ENCODE results near the gene LYPD1.

The LYPD1 gene

GRCh38 chr2:132608311-132608710 lies 61.7 kb downstream of the LYPD1 start:
- Histone ChIP-seq H2AFZ (ENCODE audit: low read depth, low read length) (no peak overlapping the region), H3K4me1 (ENCODE audit: control insufficient read depth, insufficient read depth, low read depth, low read length) (no peaks in the 10 kb centered on the region), H3K9me3 (ENCODE audit: control insufficient read depth, low read length) (no peaks in the 10 kb centered on the region), H3K23ac (ENCODE audit: low read length in 2 of 2) (no peak overlapping the region), H2BK15ac (ENCODE audit: low read depth, poor library complexity, severe bottlenecking) (no peak overlapping the region), H2BK120ac (ENCODE audit: low read depth, low read length) (no peak overlapping the region), H2AK5ac (ENCODE audit: low read length, severe bottlenecking) (no peak overlapping the region), H2BK5ac (ENCODE audit: low read depth, low read length, poor library complexity, severe bottlenecking) (no peak overlapping the region), H4K8ac (ENCODE audit: low read length) (no peak overlapping the region), H3K9ac (ENCODE audit: low read length) (no peak overlapping the region), H3K14ac (ENCODE audit: low read length in 2 of 2) (no peak overlapping the region), H3K36me3 (ENCODE audit: control insufficient read depth in 1 of 2, insufficient read depth in 2 of 2, low read depth in 1 of 2, low read length in 2 of 2) (no peaks in the 10 kb centered on the region), H2BK12ac (ENCODE audit: low read length in 2 of 2) (no peak overlapping the region), H3K79me1 (replicated peaks; ENCODE audit: low read length, poor library complexity, severe bottlenecking) (peaks cover 4% of the 10 kb centered on the region), H4K91ac (ENCODE audit: low read length) (no peak overlapping the region), H3K27me3 (ENCODE audit: control insufficient read depth in 1 of 2, insufficient read depth in 1 of 2, low read length in 2 of 2) (no peaks in the 10 kb centered on the region), H3K4me2 (ENCODE audit: low read length, poor library complexity, severe bottlenecking) (no peak overlapping the region), H3K4me3 (ENCODE audit: insufficient read depth in 1 of 2, low read depth in 1 of 2, low read length in 2 of 2) (no peak overlapping the region), H3K27ac (ENCODE audit: low read length, poor library complexity, severe bottlenecking) (no peak overlapping the region), H3K4ac (ENCODE audit: low read depth in 1 of 2, low read length in 2 of 2) (no peak overlapping the region), H3K18ac (ENCODE audit: low read depth in 1 of 2, low read length in 2 of 2) (no peak overlapping the region)
- WGBS, result 88% methylated on average over 6 of the region's 6 CpGs
- no peak for DNase-seq

DNA sequence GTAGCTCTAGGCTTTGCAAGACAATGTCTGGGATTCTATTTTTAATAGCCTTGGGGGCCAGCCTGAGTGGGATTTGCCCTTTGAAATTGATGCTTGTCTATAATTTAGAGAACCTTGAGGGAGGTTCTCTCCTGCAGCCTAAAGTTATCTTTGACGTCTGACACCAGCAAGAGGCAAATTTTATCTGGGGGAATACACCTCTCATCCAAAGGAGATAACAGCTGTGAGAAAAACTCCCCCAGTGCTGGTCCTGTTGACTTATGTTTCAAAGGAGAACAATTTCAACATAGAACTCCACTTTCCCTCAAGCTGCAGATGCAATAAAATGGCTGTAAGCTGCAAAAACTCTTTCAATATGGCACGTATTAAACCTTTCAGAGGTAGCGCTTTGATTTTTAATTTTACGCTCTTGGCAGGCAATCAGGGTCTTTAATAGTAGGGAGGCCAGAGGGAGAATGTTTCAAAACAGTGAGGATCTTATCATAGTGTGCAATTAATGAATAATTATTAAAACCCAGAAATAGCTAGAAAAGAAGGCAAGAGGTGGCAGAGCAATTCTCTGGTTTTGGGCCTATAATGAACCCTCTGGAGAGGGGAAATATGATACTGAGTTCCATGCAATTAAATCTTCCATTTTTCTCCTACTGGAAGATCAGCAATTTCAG lies 62.4 kb downstream of the LYPD1 start:
- H3K27ac ChIP-seq (ENCODE audit: low read length, poor library complexity, severe bottlenecking), result no peak overlapping the region
- no peak overlapping the region for H2BK120ac ChIP-seq (ENCODE audit: low read depth, low read length)
- H3K27me3 ChIP-seq (ENCODE audit: control insufficient read depth in 1 of 2, insufficient read depth in 1 of 2, low read length in 2 of 2), result no peaks in the 10 kb centered on the region
- no peak for DNase-seq
- no peak overlapping the region for H3K4me3 ChIP-seq (ENCODE audit: insufficient read depth in 1 of 2, low read depth in 1 of 2, low read length in 2 of 2)
- H3K14ac ChIP-seq (ENCODE audit: low read length in 2 of 2), result no peak overlapping the region
- H3K9ac ChIP-seq (ENCODE audit: low read length), result no peak overlapping the region
- no peak overlapping the region for H3K4me2 ChIP-seq (ENCODE audit: low read length, poor library complexity, severe bottlenecking)
- no peaks in the 10 kb centered on the region for H3K9me3 ChIP-seq (ENCODE audit: control insufficient read depth, low read length)
- H3K36me3 ChIP-seq (ENCODE audit: control insufficient read depth in 1 of 2, insufficient read depth in 2 of 2, low read depth in 1 of 2, low read length in 2 of 2), result no peaks in the 10 kb centered on the region
- no peaks in the 10 kb centered on the region for H3K4me1 ChIP-seq (ENCODE audit: control insufficient read depth, insufficient read depth, low read depth, low read length)
- peaks cover 4% of the 10 kb centered on the region for H3K79me1 ChIP-seq (replicated peaks; ENCODE audit: low read length, poor library complexity, severe bottlenecking)
- WGBS, result 85% methylated on average over 4 of the region's 4 CpGs
- H2BK5ac ChIP-seq (ENCODE audit: low read depth, low read length, poor library complexity, severe bottlenecking), result no peak overlapping the region
- H2AFZ ChIP-seq (ENCODE audit: low read depth, low read length), result no peak overlapping the region
- no peak overlapping the region for H4K91ac ChIP-seq (ENCODE audit: low read length)
- no peak overlapping the region for H3K18ac ChIP-seq (ENCODE audit: low read depth in 1 of 2, low read length in 2 of 2)
- H4K8ac ChIP-seq (ENCODE audit: low read length), result no peak overlapping the region
- H2AK5ac ChIP-seq (ENCODE audit: low read length, severe bottlenecking), result no peak overlapping the region
- H2BK15ac ChIP-seq (ENCODE audit: low read depth, poor library complexity, severe bottlenecking), result no peak overlapping the region
- H3K4ac ChIP-seq (ENCODE audit: low read depth in 1 of 2, low read length in 2 of 2), result no peak overlapping the region
- no peak overlapping the region for H2BK12ac ChIP-seq (ENCODE audit: low read length in 2 of 2)
- H3K23ac ChIP-seq (ENCODE audit: low read length in 2 of 2), result no peak overlapping the region

DNA sequence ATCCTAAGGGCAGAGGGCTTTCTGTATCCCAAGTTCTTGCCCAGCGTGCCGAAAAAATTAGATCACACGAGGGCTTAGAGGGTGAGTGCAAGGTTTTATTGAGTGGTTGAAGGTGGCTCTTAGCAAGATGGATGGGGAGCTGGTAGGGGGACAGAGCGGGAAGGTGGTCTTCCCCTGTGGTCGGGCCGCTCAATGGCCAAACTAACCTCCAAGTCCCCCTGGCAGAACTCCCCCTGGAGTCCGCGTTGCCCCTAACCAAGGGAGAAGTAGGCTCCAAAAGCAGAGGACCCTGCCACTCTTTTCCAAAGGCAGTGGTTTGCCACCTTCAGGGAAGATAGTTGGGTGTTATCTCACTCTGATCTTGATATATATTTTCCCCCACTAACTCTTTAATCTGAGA lies 63.4 kb downstream of the LYPD1 start:
- Histone ChIP-seq H3K27me3 (ENCODE audit: control insufficient read depth in 1 of 2, insufficient read depth in 1 of 2, low read length in 2 of 2) (no peaks in the 10 kb centered on the region), H2BK120ac (ENCODE audit: low read depth, low read length) (no peak overlapping the region), H4K91ac (ENCODE audit: low read length) (no peak overlapping the region), H3K18ac (ENCODE audit: low read depth in 1 of 2, low read length in 2 of 2) (no peak overlapping the region), H3K9ac (ENCODE audit: low read length) (no peak overlapping the region), H2AFZ (ENCODE audit: low read depth, low read length) (no peak overlapping the region), H3K23ac (ENCODE audit: low read length in 2 of 2) (no peak overlapping the region), H3K9me3 (ENCODE audit: control insufficient read depth, low read length) (no peaks in the 10 kb centered on the region), H3K4me3 (ENCODE audit: insufficient read depth in 1 of 2, low read depth in 1 of 2, low read length in 2 of 2) (no peak overlapping the region), H3K79me1 (replicated peaks; ENCODE audit: low read length, poor library complexity, severe bottlenecking) (peaks cover 4% of the 10 kb centered on the region), H2BK5ac (ENCODE audit: low read depth, low read length, poor library complexity, severe bottlenecking) (no peak overlapping the region), H2BK12ac (ENCODE audit: low read length in 2 of 2) (no peak overlapping the region), H2AK5ac (ENCODE audit: low read length, severe bottlenecking) (no peak overlapping the region), H3K14ac (ENCODE audit: low read length in 2 of 2) (no peak overlapping the region), H3K4ac (ENCODE audit: low read depth in 1 of 2, low read length in 2 of 2) (no peak overlapping the region), H2BK15ac (ENCODE audit: low read depth, poor library complexity, severe bottlenecking) (no peak overlapping the region), H3K36me3 (ENCODE audit: control insufficient read depth in 1 of 2, insufficient read depth in 2 of 2, low read depth in 1 of 2, low read length in 2 of 2) (no peaks in the 10 kb centered on the region), H3K27ac (ENCODE audit: low read length, poor library complexity, severe bottlenecking) (no peak overlapping the region), H3K4me1 (ENCODE audit: control insufficient read depth, insufficient read depth, low read depth, low read length) (no peaks in the 10 kb centered on the region), H4K8ac (ENCODE audit: low read length) (no peak overlapping the region), H3K4me2 (ENCODE audit: low read length, poor library complexity, severe bottlenecking) (no peak overlapping the region)
- 94% methylated on average over 6 of the region's 8 CpGs for WGBS
- no peak for DNase-seq

DNA sequence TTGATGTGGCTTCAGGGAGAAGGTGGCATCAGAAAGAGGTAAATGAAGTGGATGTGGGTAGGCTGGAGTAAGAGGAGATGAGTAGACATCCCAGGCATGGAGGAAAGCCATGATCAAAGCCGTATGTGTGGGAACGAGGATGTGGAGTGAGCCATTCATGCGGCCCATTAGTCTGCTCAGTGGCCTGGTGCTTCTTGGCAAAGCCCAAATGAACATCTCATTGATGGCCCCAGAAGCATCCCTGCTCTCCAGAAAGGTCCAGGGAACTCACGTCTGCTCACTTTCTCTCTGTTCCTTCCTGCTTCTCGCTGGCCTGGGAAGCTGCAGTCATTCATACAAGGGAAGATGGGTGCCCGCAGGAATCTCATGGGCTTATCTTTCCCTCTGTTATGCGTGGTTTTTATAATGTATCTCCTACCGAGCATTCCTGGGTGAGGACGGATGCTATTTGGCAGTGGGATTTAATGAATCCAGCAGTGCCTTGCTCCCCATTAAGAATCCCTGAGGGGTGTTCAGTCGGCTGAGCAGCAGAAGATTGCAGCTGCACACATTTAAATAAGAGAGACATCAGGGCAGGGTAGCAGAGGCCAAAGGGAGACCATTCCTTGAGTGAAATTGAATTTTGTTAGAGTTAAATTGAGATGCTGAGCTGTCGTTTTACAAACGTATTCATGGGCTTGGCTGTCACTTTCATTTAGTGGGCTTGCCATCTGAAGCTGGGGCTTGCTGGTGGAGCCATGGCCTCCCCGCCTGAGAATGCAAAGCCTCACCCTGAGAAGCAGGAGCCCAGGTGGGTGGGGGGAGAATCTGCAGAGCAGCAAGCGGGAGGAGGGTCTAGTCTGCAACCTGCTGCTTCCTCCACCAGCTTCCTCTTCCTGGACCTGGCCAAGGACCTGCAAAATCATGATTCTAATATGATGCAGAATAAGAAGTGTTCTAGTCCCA lies 64.5 kb downstream of the LYPD1 start:
- Histone ChIP-seq H2BK15ac (ENCODE audit: low read depth, poor library complexity, severe bottlenecking) (no peak overlapping the region), H3K27me3 (ENCODE audit: control insufficient read depth in 1 of 2, insufficient read depth in 1 of 2, low read length in 2 of 2) (no peaks in the 10 kb centered on the region), H4K91ac (ENCODE audit: low read length) (no peak overlapping the region), H3K14ac (ENCODE audit: low read length in 2 of 2) (no peak overlapping the region), H2AFZ (ENCODE audit: low read depth, low read length) (no peak overlapping the region), H2BK5ac (ENCODE audit: low read depth, low read length, poor library complexity, severe bottlenecking) (no peak overlapping the region), H3K4me1 (ENCODE audit: control insufficient read depth, insufficient read depth, low read depth, low read length) (no peaks in the 10 kb centered on the region), H3K23ac (ENCODE audit: low read length in 2 of 2) (no peak overlapping the region), H3K18ac (ENCODE audit: low read depth in 1 of 2, low read length in 2 of 2) (no peak overlapping the region), H3K4ac (ENCODE audit: low read depth in 1 of 2, low read length in 2 of 2) (no peak overlapping the region), H3K27ac (ENCODE audit: low read length, poor library complexity, severe bottlenecking) (no peak overlapping the region), H3K79me1 (replicated peaks; ENCODE audit: low read length, poor library complexity, severe bottlenecking) (peaks cover 1% of the 10 kb centered on the region), H3K9ac (ENCODE audit: low read length) (no peak overlapping the region), H3K4me2 (ENCODE audit: low read length, poor library complexity, severe bottlenecking) (no peak overlapping the region), H2BK12ac (ENCODE audit: low read length in 2 of 2) (no peak overlapping the region), H3K36me3 (ENCODE audit: control insufficient read depth in 1 of 2, insufficient read depth in 2 of 2, low read depth in 1 of 2, low read length in 2 of 2) (no peaks in the 10 kb centered on the region), H3K4me3 (ENCODE audit: insufficient read depth in 1 of 2, low read depth in 1 of 2, low read length in 2 of 2) (no peak overlapping the region), H3K9me3 (ENCODE audit: control insufficient read depth, low read length) (no peaks in the 10 kb centered on the region), H4K8ac (ENCODE audit: low read length) (no peak overlapping the region), H2BK120ac (ENCODE audit: low read depth, low read length) (no peak overlapping the region), H2AK5ac (ENCODE audit: low read length, severe bottlenecking) (no peak overlapping the region)
- 85% methylated on average over 13 of the region's 14 CpGs for WGBS
- DNase-seq, result no peak

Data from mesenchymal stem cell (in vitro differentiated cells and primary cell).